PC-9 (cell line): ENCODE measurements around the gene PCYT2. TPM values are rescaled to one million over a fixed set of nuclear protein-coding genes. Genes with fewer than 3 reads are reported as not detected.

Experiments used
- BruUV-seq: library from RNA; stranded (reverse); fragments of 400-500 nt; replicated peaks from 2 replicates; lab custom pipeline; 2021; lab: Mats Ljungman, UMichigan
- CTCF ChIA-PET: fragments of 300-600 bp; sonication (Branson Sonifier 250); formaldehyde crosslinking; loops from one replicate; lab custom pipeline; 2022; ENCODE audit warnings: antibody characterized with exemption; lab: Charles Lee
- POLR2A ChIA-PET: fragments of 300-600 bp; sonication (Branson Sonifier 250); formaldehyde crosslinking; loops from one replicate; lab custom pipeline; 2022; ENCODE audit warnings: antibody characterized with exemption; ENCODE audit not compliant: unreplicated experiment; lab: Charles Lee
- DNase-seq, 2 experiments: peaks; one replicate each; pipeline versions ENCODE4 v3.0.0 to v3.0.0-alpha.2; 2015 to 2022; ENCODE audit warnings: mixed read lengths in 1 of 2
- H2AFZ ChIP-seq: fragments of 200-600 bp; sonication (generic); 2 replicates; pipeline ENCODE4 v1.8.1; 2017; ENCODE audit warnings: antibody characterized with exemption
- H3F3A ChIP-seq: fragments of 200-600 bp; sonication (generic); 2 replicates; pipeline ENCODE4 v1.8.1; 2017; ENCODE audit warnings: antibody characterized with exemption, mild to moderate bottlenecking, low read depth; ENCODE audit not compliant: insufficient read depth
- H3K27ac ChIP-seq: fragments of 200-600 bp; sonication (generic); 2 replicates; pipeline ENCODE4 v1.6.1; 2016; ENCODE audit warnings: mixed run types
- H3K27me3 ChIP-seq: fragments of 200-600 bp; sonication (generic); 2 replicates; pipeline ENCODE4 v1.6.1; 2016; ENCODE audit warnings: low read depth, mixed run types; ENCODE audit not compliant: insufficient read depth
- H3K36me3 ChIP-seq: fragments of 200-600 bp; sonication (generic); 2 replicates; pipeline ENCODE4 v1.6.1; 2016; ENCODE audit warnings: low read depth, mixed run types
- H3K4me1 ChIP-seq: fragments of 200-600 bp; sonication (generic); replicated peaks from 2 replicates; pipeline ENCODE4 v1.6.1; 2016; ENCODE audit warnings: mixed run types; ENCODE audit not compliant: insufficient read depth
- H3K4me2 ChIP-seq: fragments of 200-600 bp; sonication (generic); 2 replicates; pipeline ENCODE4 v1.6.1; 2017; ENCODE audit warnings: mixed run types
- H3K4me3 ChIP-seq: fragments of 200-600 bp; sonication (generic); 2 replicates; pipeline ENCODE4 v1.6.1; 2016; ENCODE audit warnings: mixed run types
- H3K79me2 ChIP-seq: fragments of 200-600 bp; sonication (generic); 2 replicates; pipeline ENCODE4 v1.6.1; 2017; ENCODE audit warnings: low read depth, mixed run types
- H3K9me2 ChIP-seq: fragments of 200-600 bp; sonication (generic); 2 replicates; pipeline ENCODE4 v1.8.1; 2017; ENCODE audit warnings: mild to moderate bottlenecking; ENCODE audit not compliant: insufficient read depth
- H3K9me3 ChIP-seq: fragments of 200-600 bp; sonication (generic); 2 replicates; pipeline ENCODE4 v1.8.1; 2016; ENCODE audit warnings: low read depth; ENCODE audit not compliant: insufficient read depth
- H4K20me1 ChIP-seq: fragments of 200-600 bp; sonication (generic); 2 replicates; pipeline ENCODE4 v1.8.1; 2017; ENCODE audit not compliant: insufficient read depth
- EZH2 ChIP-seq: fragments of 200-600 bp; sonication (generic); IDR thresholded peaks from 2 replicates; pipeline ENCODE4 v1.8.0; 2017; ENCODE audit warnings: antibody characterized with exemption, low read depth
- intact Hi-C: fragments of 100-400 bp; cut with micrococcal nuclease; formaldehyde crosslinking; loops from one replicate; pipeline ENCODE4 v1.10.0; 2022; ENCODE audit not compliant: unreplicated experiment
- total RNA-seq: library from RNA; stranded (reverse); gene quantifications from 2 replicates; pipeline ENCODE4 v1.2.3, GENCODE V29; 2021
- TF ChIP-seq, protein P1 (sequence below): fragments of 200-600 bp; sonication (generic); conservative IDR thresholded peaks from 2 replicates; pipeline ENCODE4 v1.6.1; 2017; ENCODE audit warnings: mixed run types, antibody characterized with exemption, mild to moderate bottlenecking, moderate library complexity

PCYT2 gene
- total RNA-seq, 1 experiment from 2014 or later, result 82.2 TPM

DNA sequence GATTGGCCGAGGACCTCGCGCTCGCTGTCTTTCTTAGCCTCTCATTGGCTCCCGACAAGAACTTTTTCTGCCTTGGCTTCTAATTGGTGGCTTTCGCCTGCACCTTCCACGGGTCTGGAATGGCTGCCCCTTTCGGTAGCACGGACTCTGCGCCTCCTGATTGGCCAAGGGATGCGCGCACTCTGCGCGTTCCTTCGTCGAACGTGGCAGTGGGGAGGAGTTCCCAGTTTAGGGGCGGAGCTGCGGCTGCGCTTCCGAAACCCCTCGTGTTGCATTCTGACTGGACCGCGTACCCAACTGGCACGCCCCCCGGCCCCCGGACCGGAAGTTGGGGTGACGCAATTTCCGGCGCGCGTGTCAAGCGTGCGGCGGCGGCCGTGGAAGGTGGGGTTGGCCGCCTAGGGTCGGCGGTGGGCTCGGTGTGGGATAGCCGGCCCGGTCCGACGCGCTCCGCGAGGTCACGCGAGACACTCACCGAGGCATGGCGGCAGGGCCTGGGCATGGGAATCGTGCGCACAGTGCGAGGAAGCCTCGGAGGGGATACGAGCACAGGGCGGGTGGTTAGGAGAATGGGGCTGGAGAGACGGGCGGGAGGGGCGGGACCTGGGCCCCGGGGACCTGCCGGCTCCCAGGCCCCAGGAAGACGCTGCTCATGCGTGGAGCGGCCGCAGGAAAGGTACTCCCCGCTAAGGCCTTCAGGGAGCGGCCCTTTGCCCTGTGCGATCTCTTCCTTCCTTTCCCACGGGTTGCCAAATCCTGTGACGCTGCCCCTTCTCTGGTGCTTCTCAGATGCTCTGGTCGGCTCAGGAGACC lies 50.2 kb downstream of the PCYT2 start:
- H3F3A ChIP-seq, result peaks cover 25% of the 10 kb centered on the region; the same call in 1 of the 2 replicates
- H3K27ac ChIP-seq, result peak overlapping the region; percentile 80
- no peaks in the 10 kb centered on the region for H3K27me3 ChIP-seq
- TF ChIP-seq EZH2, result no peak
- TF ChIP-seq, protein P1, sequence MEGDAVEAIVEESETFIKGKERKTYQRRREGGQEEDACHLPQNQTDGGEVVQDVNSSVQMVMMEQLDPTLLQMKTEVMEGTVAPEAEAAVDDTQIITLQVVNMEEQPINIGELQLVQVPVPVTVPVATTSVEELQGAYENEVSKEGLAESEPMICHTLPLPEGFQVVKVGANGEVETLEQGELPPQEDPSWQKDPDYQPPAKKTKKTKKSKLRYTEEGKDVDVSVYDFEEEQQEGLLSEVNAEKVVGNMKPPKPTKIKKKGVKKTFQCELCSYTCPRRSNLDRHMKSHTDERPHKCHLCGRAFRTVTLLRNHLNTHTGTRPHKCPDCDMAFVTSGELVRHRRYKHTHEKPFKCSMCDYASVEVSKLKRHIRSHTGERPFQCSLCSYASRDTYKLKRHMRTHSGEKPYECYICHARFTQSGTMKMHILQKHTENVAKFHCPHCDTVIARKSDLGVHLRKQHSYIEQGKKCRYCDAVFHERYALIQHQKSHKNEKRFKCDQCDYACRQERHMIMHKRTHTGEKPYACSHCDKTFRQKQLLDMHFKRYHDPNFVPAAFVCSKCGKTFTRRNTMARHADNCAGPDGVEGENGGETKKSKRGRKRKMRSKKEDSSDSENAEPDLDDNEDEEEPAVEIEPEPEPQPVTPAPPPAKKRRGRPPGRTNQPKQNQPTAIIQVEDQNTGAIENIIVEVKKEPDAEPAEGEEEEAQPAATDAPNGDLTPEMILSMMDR, result no peak
- peaks cover 71% of the 10 kb centered on the region for H3K79me2 ChIP-seq
- peak overlapping the region; percentile 86 for H3K4me3 ChIP-seq
- H3K4me2 ChIP-seq, result peak overlapping the region; percentile 81
- TSS peak; percentile 33 for BruUV-seq
- no peaks in the 10 kb centered on the region for H3K9me2 ChIP-seq
- DNase-seq, result peak; percentile 99
- CTCF ChIA-PET, result interaction anchor here (0.7 kb wide), 1 partner anchor 137 kb away, joined by 3 read pairs; no protein-coding TSS in a partner anchor
- no peaks in the 10 kb centered on the region for H3K4me1 ChIP-seq
- POLR2A ChIA-PET, result interaction anchor here (0.5 to 0.7 kb wide), 4 partner anchors 8 to 507 kb away, joined by 3 to 11 read pairs (median 4); no protein-coding TSS in a partner anchor
- no peaks in the 10 kb centered on the region for H3K9me3 ChIP-seq
- H4K20me1 ChIP-seq, result peaks cover 36% of the 10 kb centered on the region
- intact Hi-C loops, result loop anchor here (1.0 to 2.0 kb wide), 2 partner anchors 28 to 148 kb away; partner anchors contain the start of genes MCRIP1 and SLC25A10
- H2AFZ ChIP-seq, result peak overlapping the region; percentile 68
- H3K36me3 ChIP-seq, result peaks cover 10% of the 10 kb centered on the region; the same call in 1 of the 2 replicates

DNA sequence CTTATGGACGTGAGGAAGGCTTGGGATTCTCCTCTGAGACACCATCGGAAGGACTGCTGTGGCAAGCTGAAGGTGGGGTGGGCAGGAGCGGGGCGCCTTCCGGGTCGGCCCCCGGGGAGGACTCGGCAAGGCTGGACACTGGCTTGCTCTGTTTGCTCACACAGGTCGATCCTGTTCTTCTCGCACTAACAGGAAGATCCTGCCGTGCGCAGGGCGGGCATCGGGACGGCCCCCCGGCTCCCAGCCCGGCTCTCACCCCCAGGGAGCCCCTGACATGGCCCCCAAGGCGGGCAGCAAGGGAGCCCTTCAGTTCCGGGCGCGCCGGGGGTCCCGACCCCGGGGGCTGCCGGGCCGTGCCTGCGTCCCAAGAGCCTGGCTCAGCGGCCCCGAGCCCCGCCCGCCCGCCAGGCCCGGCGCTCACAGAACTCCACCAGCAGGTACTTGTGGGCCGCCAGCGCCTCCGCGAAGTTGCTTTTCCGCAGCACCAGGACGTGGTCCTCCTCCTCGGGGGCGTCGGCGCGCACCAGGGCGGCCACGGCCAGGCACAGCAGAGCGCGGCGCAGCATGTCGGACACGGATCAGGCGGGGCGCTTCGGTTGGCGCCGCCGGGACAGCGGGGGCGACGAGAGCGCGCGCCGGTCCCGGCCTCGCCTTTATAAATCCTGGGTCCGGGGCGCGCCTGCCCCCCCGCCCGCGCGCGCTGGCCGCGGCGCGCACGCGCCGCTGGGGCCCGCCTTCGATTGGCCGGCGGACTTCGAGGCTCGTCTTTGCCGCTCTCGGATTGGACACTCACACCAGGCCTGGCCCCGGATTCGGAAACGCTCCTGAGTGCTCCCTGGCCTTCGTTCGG lies 51.1 kb downstream of the PCYT2 start, which contains the start of gene P4HB:
TSS of gene P4HB (minus strand) at position 630 of the 850 bp plus-strand sequence. CDS start at position 566, 64 bp downstream.
- ChIA-PET CTCF (no interaction called here), POLR2A (interaction anchor here (0.5 to 0.7 kb wide), 5 partner anchors 68 to 871 kb away, joined by 3 to 6 read pairs (median 4); partner anchors contain the start of gene FSCN2)
- H2AFZ ChIP-seq, result peak within 1 kb of the TSS; percentile 68
- H3K36me3 ChIP-seq, result peaks cover 10% of the 10 kb centered on the region; the same call in 1 of the 2 replicates
- no peaks in the 10 kb centered on the region for H3K4me1 ChIP-seq
- peaks cover 16% of the 10 kb centered on the region; the same call in 1 of the 2 replicates for H3F3A ChIP-seq
- H3K9me3 ChIP-seq, result no peaks in the 10 kb centered on the region
- peaks cover 75% of the 10 kb centered on the region for H3K79me2 ChIP-seq
- peak within 1 kb of the TSS; percentile 94 for H3K4me2 ChIP-seq
- peak in 1 of 2 experiments; percentile 41 for DNase-seq
- no TSS peak for BruUV-seq
- H3K9me2 ChIP-seq, result no peaks in the 10 kb centered on the region
- TF ChIP-seq, protein P1, result no peak
- TF ChIP-seq EZH2, result no peak
- H3K27ac ChIP-seq, result peak within 1 kb of the TSS; percentile 80
- H4K20me1 ChIP-seq, result peaks cover 36% of the 10 kb centered on the region
- no peaks in the 10 kb centered on the region for H3K27me3 ChIP-seq
- peak within 1 kb of the TSS; percentile 91 for H3K4me3 ChIP-seq
- intact Hi-C loops, result loop anchor here (1.0 to 2.0 kb wide), 3 partner anchors 26 to 147 kb away; partner anchors contain the start of genes MCRIP1 and SLC25A10
